Endothelial cell of umbilical vein (primary cell): Measurements from ENCODE around the gene CDKN1A. TPM values are rescaled to one million over a fixed set of nuclear protein-coding genes. Genes with fewer than 3 reads are reported as not detected.

Experiments
- BruUV-seq: library from RNA; stranded (reverse); fragments of 400-500 nt; replicated peaks from 2 replicates; lab custom pipeline; 2021; lab: Mats Ljungman, UMichigan
- CTCF ChIA-PET: fragments of 300-600, 350-600 bp; sonication (Branson Sonifier 250); formaldehyde crosslinking; loops from one replicate; lab custom pipeline; 2021; ENCODE audit warnings: antibody characterized with exemption, inconsistent platforms; lab: Charles Lee
- POLR2A ChIA-PET: fragments of 300-600, 350-600 bp; sonication (Branson Sonifier 250); formaldehyde crosslinking; loops from one replicate; lab custom pipeline; 2021; ENCODE audit warnings: antibody characterized with exemption, inconsistent platforms; lab: Charles Lee
- DNase-seq: peaks from one replicate; pipeline ENCODE4 v3.0.0-alpha.2; 2011; ENCODE audit warnings: low read depth, low spot score
- FAIRE-seq: peaks from 2 replicates; lab custom pipeline; 2011; peaks lifted over from hg19 to GRCh38; lab: Jason Lieb, UNC
- H2AFZ ChIP-seq: 2 replicates; pipeline ENCODE4 v1.6.0; 2012; ENCODE audit warnings: low read depth, low read length, control low read depth, inconsistent platforms
- H3K27ac ChIP-seq: 2 replicates; pipeline ENCODE4 v1.5.1; 2011; ENCODE audit warnings: low read depth, mild to moderate bottlenecking, control low read depth, low read length, moderate library complexity; ENCODE audit not compliant: insufficient read depth
- H3K27me3 ChIP-seq, 2 experiments: 2 replicates each; pipeline versions ENCODE4 v1.6.0 to v1.6.1; 2011; ENCODE audit warnings: low read length in 2 of 2, mixed read lengths in 1 of 2; ENCODE audit not compliant: control insufficient read depth in 2 of 2, insufficient read depth in 2 of 2
- H3K36me3 ChIP-seq, 2 experiments: 2 replicates in 1 of 2; 3 replicates in 1 of 2; pipeline ENCODE4 v1.5.1; 2011; ENCODE audit warnings: low read length in 2 of 2, mild to moderate bottlenecking in 1 of 2, moderate library complexity in 1 of 2; ENCODE audit not compliant: control insufficient read depth in 2 of 2, insufficient read depth in 2 of 2; ENCODE audit errors: extremely low read depth in 1 of 2
- H3K4me1 ChIP-seq: 3 replicates; pipeline ENCODE4 v1.5.1; 2011; ENCODE audit warnings: mild to moderate bottlenecking, low read length; ENCODE audit not compliant: control insufficient read depth, insufficient read depth; ENCODE audit errors: extremely low read depth
- H3K4me2 ChIP-seq: 2 replicates; pipeline ENCODE4 v1.6.1; 2011; ENCODE audit warnings: low read length, control low read depth, mixed read lengths; ENCODE audit not compliant: insufficient read depth
- H3K4me3 ChIP-seq, 3 experiments: fragments of 200-600 bp in 1 of 3; sonication (generic), shearing (Covaris generic) in 1 of 3; replicated peaks in 1 of 3; 2 replicates each; pipeline ENCODE4 v1.5.1; 2011 to 2016; ENCODE audit warnings: control low read depth in 3 of 3, low read length in 3 of 3, mild to moderate bottlenecking in 2 of 3, inconsistent platforms in 1 of 3, low read depth in 1 of 3, moderate library complexity in 1 of 3; ENCODE audit not compliant: insufficient read depth in 1 of 3
- H3K79me2 ChIP-seq: 2 replicates; pipeline ENCODE4 v1.6.0; 2012; ENCODE audit warnings: low read length, inconsistent platforms; ENCODE audit not compliant: control insufficient read depth, insufficient read depth
- H3K9ac ChIP-seq: replicated peaks from 2 replicates; pipeline ENCODE3; 2011; ENCODE audit warnings: low read length, control low read depth; ENCODE audit not compliant: insufficient read depth; ENCODE audit errors: extremely low read depth
- H3K9me1 ChIP-seq: replicated peaks from 3 replicates; pipeline ENCODE4 v1.6.0; 2011; ENCODE audit warnings: mild to moderate bottlenecking, low read length; ENCODE audit not compliant: control insufficient read depth, insufficient read depth; ENCODE audit errors: extremely low read depth
- H3K9me3 ChIP-seq: replicated peaks from 2 replicates; pipeline ENCODE4 v1.5.1; 2012; ENCODE audit warnings: low read length, inconsistent platforms; ENCODE audit not compliant: control insufficient read depth, insufficient read depth
- H4K20me1 ChIP-seq: replicated peaks from 2 replicates; pipeline ENCODE3; 2011; ENCODE audit warnings: mild to moderate bottlenecking, low read length; ENCODE audit not compliant: control insufficient read depth, insufficient read depth; ENCODE audit errors: extremely low read depth
- EZH2 ChIP-seq: IDR thresholded peaks from 2 replicates; pipeline ENCODE4 v1.6.1; 2012; ENCODE audit warnings: borderline replicate concordance, low read depth, mild to moderate bottlenecking, moderate library complexity, low read length, inconsistent platforms; ENCODE audit not compliant: severe bottlenecking
- FOS ChIP-seq: IDR thresholded peaks from 2 replicates; pipeline ENCODE4 v1.6.1; 2011; ENCODE audit warnings: mild to moderate bottlenecking, low read length, moderate library complexity, borderline replicate concordance; ENCODE audit not compliant: insufficient read depth
- GATA2 ChIP-seq: IDR thresholded peaks from 2 replicates; pipeline ENCODE4 v1.7.0; 2011; ENCODE audit warnings: low read depth, mild to moderate bottlenecking, moderate library complexity, mixed read lengths, low read length; ENCODE audit not compliant: insufficient read length, insufficient read depth
- JUN ChIP-seq: IDR thresholded peaks from 2 replicates; pipeline ENCODE4 v1.6.1; 2011; ENCODE audit warnings: borderline replicate concordance, low read depth; ENCODE audit not compliant: insufficient read length, insufficient read depth
- MYC ChIP-seq: IDR thresholded peaks from one replicate; pipeline ENCODE4 v1.6.1; 2011; ENCODE audit warnings: mild to moderate bottlenecking, low read depth, low read length
- POLR2A ChIP-seq: IDR thresholded peaks from 2 replicates; pipeline ENCODE4 v1.6.1; 2012; ENCODE audit warnings: low read depth, mild to moderate bottlenecking, control low read depth, low read length
- POLR2AphosphoS5 ChIP-seq: IDR thresholded peaks from 2 replicates; pipeline ENCODE4 v1.6.1; 2012; ENCODE audit warnings: low read depth, mild to moderate bottlenecking, control low read depth, low read length, moderate library complexity; ENCODE audit not compliant: insufficient read depth
- dilution Hi-C: fragments of 300-500 bp; cut with MboI; formaldehyde crosslinking; loops from one replicate; pipeline ENCODE4 v1.15.0; 2019; ENCODE audit warnings: low sequenced_read_pairs; ENCODE audit not compliant: extremely low pct_ligation_motif_present
- intact Hi-C: fragments of 100-400 bp; cut with micrococcal nuclease; formaldehyde crosslinking; loops from one replicate; pipeline ENCODE4 v1.10.0; 2022
- polyA plus RNA-seq, 4 experiments: library from polyadenylated mRNA; depleted of rRNA in 3 of 4; stranded (reverse) in 3 of 4; unstranded in 1 of 4; fragments of >200 nt; gene quantifications; 2 replicates each; pipeline versions ENCODE4 v1.2.1 to v1.2.3, GENCODE V29; 2011 to 2012; ENCODE audit warnings: missing spikeins in 1 of 4
- total RNA-seq: library from RNA; stranded (reverse); gene quantifications from 2 replicates; pipeline ENCODE4 v1.2.3, GENCODE V29; 2021
- TF ChIP-seq, protein P1 (sequence below): IDR thresholded peaks from 2 replicates; pipeline ENCODE4 v1.6.1; 2011; ENCODE audit not compliant: insufficient read depth, insufficient read length
- TF ChIP-seq, protein P2 (sequence below), 2 donors: IDR thresholded peaks; 1 replicate in 1 of 2; 2 replicates in 1 of 2; pipeline ENCODE4 v1.5.1; 2011; ENCODE audit warnings: low read length in 2 of 2, mild to moderate bottlenecking in 2 of 2, moderate library complexity in 2 of 2, control low read depth in 1 of 2, inconsistent platforms in 1 of 2, low read depth in 1 of 2; ENCODE audit not compliant: insufficient read depth in 1 of 2; ENCODE audit errors: extremely low read depth in 1 of 2

Gene CDKN1A
- total and polyA plus RNA-seq, 2 donors (not counting 3 experiments of a cell fraction or from before 2014, with no cell fraction given), result 170 to 238 TPM

GRCh38 chr6:36695414-36695813 is 16.9 kb downstream of the CDKN1A start:
- no peak overlapping the region for H3K4me3 ChIP-seq

More at GRCh38 chr6:36695414-36695813, 16.9 kb downstream of the CDKN1A start:
- Histone ChIP-seq H3K27me3 (no peaks in the 10 kb centered on the region), H3K79me2 (no peaks in the 10 kb centered on the region), H3K4me2 (no peak overlapping the region), H4K20me1 (no peaks in the 10 kb centered on the region), H3K9me3 (no peaks in the 10 kb centered on the region), H3K9ac (no peak overlapping the region), H3K36me3 (no peaks in the 10 kb centered on the region), H3K27ac (no peak overlapping the region), H3K9me1 (no peaks in the 10 kb centered on the region), H3K4me1 (no peaks in the 10 kb centered on the region), H2AFZ (no peak overlapping the region)
- TF ChIP-seq EZH2, result no peak
- TF ChIP-seq FOS, result no peak
- TF ChIP-seq, protein P1, sequence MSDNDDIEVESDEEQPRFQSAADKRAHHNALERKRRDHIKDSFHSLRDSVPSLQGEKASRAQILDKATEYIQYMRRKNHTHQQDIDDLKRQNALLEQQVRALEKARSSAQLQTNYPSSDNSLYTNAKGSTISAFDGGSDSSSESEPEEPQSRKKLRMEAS, result no peak
- no peak for TF ChIP-seq GATA2
- TF ChIP-seq MYC, result no peak
- TF ChIP-seq POLR2A, result no peak
- TF ChIP-seq, protein P2, sequence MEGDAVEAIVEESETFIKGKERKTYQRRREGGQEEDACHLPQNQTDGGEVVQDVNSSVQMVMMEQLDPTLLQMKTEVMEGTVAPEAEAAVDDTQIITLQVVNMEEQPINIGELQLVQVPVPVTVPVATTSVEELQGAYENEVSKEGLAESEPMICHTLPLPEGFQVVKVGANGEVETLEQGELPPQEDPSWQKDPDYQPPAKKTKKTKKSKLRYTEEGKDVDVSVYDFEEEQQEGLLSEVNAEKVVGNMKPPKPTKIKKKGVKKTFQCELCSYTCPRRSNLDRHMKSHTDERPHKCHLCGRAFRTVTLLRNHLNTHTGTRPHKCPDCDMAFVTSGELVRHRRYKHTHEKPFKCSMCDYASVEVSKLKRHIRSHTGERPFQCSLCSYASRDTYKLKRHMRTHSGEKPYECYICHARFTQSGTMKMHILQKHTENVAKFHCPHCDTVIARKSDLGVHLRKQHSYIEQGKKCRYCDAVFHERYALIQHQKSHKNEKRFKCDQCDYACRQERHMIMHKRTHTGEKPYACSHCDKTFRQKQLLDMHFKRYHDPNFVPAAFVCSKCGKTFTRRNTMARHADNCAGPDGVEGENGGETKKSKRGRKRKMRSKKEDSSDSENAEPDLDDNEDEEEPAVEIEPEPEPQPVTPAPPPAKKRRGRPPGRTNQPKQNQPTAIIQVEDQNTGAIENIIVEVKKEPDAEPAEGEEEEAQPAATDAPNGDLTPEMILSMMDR (IDR thresholded peaks at IDR 0.05; ENCODE audit: extremely low read depth in 1 of 2, insufficient read depth in 1 of 2, low read depth in 1 of 2, low read length in 2 of 2), result no peak
- TF ChIP-seq JUN, result no peak
- TF ChIP-seq POLR2AphosphoS5, result no peak
- ChIA-PET CTCF (interaction anchor here (1.6 kb wide), 1 partner anchor 29 kb away, joined by 6 read pairs; no protein-coding TSS in a partner anchor), POLR2A (no interaction called here)
- no peak for DNase-seq
- intact Hi-C loops, result no loop called here
- no peak for FAIRE-seq
- BruUV-seq, result no TSS peak
- dilution Hi-C loops, result no loop called here
